ENCODE data around the gene UCKL1.
"Not testable (repeated sequence)": the region's sequence is repeated elsewhere in the genome, so short reads cannot be mapped to it uniquely, and the experiment has no call there.

UCKL1 gene

DNA sequence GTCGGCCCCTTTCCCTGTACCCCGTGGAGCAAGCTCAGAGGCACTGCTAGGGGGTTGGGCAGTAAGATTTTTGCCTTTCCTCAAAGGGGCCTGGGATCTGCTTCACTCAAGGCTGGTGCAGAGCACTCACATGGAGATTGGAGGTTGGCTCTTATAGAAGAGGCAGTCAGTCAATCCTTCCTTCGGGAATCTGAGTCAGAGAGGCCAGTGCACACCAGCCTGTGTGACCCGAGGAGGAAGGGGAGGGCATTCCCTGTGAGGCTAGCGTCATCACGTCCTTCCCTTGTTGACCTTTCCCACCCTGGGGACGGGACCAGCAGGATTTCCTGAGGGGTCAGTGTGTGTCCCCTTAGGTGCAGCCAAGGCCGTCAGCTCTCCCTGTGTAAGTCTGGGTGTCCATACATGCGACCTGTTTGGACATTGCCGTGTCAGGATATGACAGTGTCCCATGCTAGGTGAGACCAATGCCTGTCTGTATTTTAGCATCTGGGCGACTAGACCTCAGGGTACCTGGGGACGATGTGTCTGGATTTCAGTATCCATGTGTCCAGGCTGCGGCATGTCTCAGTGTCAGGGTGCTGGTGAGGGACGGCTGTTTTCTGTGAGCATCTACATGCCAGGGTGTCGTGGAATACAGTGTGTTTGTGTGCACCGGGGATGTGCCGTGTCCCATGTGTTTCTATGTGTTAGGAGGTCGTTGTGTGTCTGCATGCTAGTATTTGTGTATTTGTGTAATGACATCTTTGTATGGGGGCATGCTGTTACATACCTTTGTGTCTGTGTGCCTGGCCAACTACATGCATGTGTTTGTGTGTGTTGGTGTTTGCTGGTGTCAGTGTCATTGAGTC lies 16.3 kb upstream of the UCKL1 start:
- DNase-seq (ENCODE audit: low read depth): no peak

DNA sequence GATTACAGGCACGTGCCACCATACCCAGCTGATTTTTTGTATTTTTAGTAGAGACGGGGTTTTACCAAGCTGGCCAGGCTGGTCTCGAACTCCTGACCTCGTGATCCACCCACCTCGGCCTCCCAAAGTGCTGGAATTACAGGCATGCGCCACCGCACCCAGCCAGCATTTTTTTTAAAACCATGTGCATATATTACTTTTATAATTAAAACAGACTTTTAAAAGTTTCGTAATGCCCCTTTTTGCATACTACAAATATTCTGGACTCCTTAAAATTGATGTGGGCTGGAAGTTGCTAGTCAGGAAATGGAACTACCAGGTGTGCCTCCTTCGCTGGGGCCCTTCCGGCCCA lies 15.7 kb upstream of the UCKL1 start:
- not testable (repeated sequence) for DNase-seq (ENCODE audit: low read depth)

DNA sequence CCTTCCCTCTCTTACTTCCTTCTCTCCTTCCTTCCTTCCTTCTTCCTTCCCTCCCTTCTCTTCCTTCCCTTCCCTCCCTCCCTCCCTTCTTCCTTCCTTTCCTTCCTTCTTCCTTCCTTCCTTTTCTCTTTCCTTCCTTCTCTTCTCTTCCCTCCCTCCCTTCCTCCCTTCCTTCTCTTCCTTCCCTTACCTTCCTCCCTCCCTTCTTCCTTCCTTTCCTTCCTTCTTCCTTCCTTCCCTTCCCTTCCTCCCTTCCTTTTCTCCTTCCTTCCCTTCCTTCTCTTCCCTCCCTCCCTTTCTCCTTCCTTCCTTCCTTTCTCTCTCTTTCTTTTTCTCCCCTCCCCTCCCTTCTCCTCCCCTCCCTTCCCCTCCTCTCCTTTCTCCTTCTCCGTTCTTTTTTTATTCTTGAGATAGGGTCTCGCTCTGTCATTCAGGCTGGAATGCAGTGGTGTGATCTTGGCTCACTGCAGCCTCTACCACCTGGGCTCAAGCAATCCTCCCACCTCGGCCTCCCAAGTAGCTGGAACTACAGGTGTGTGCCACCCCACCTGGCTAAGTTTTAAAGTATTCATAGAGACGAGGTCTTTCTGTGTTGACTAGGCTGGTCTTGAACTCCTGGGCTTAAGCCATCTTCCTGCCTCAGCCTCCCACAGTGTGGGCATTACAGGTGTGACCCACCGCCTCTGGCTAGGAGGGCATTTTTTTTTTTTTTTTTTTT lies 14.7 kb upstream of the UCKL1 start:
- DNase-seq (ENCODE audit: low read depth): no peak

- DNase-seq (ENCODE audit: low read depth): no peak
Observed at GRCh38 chr20:63969838-63970713, 13.9 kb upstream of the UCKL1 start, which contains the start of gene ZNF512B. Gene ZNF512B, minus strand, starts transcription at chr20:63969930. Its CDS starts 1,980 bp downstream, at chr20:63967950.

DNA sequence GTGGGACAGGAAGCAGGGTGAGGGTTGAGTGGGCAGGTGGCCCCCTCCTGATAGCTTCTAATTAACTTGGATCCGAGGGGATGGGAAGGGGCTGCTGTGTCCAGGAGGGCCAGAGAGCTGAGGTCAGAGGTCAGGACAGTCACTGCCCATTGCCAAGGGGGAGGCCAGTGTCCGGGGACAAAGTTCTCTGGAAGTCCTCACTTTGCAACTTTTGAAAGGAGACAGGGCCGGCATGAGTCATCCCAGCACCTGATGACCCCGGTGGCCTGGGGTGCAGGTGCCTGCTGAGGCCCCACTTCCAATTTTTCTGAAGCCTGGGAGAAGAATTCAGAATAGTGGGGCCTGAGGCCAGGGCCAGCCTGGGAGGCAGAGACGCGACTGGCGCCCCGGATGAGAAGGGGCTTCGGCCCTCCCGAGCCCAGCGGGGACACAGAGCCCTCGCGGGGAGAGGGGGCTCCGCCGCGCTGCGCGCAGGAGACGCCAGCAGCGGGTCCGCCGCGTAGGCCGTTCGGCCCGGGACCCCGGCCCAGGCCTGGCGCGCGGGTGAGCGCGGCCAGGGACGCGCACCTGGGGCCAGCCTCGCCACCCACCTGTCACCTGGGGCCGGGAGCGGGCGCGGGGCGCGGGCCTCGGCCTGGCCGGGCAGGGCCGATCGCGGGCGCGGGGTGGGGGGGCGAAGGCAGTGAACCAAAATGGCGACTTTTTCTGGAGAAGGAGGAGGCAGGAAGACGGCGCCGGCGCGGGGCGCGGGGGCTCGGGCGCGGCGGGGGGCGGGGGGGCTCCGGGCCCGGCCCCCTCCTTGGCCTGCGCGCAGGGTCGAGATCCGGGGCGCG lies 12.9 kb upstream of the UCKL1 start:
- no peak for DNase-seq (ENCODE audit: low read depth)

GRCh38 chr20:63968136-63968927 lies 12.1 kb upstream of the UCKL1 start:
- DNase-seq (ENCODE audit: low read depth): no peak

- no peak for DNase-seq (ENCODE audit: low read depth)
Observed at GRCh38 chr20:63967330-63968135, 11.3 kb upstream of the UCKL1 start.

DNA sequence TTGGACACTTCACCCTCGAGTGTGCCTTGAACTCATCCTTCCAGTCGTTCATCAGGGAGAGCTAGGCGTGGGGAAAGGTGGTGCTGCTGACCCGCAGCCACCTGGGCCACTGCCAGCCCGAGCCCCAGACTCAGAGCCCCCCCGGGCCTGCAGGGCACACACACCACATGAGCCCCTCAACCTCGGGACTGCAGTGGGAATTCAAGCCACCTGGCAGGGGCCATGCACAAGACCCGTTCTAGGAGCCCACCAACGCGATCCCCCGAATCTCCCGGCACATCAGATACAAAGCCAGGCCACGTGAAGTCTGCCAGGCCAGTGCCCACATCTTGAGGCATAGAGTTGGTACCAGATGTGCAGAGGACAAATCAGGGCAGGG lies 10.7 kb upstream of the UCKL1 start:
- no peak for DNase-seq (ENCODE audit: low read depth)

DNA sequence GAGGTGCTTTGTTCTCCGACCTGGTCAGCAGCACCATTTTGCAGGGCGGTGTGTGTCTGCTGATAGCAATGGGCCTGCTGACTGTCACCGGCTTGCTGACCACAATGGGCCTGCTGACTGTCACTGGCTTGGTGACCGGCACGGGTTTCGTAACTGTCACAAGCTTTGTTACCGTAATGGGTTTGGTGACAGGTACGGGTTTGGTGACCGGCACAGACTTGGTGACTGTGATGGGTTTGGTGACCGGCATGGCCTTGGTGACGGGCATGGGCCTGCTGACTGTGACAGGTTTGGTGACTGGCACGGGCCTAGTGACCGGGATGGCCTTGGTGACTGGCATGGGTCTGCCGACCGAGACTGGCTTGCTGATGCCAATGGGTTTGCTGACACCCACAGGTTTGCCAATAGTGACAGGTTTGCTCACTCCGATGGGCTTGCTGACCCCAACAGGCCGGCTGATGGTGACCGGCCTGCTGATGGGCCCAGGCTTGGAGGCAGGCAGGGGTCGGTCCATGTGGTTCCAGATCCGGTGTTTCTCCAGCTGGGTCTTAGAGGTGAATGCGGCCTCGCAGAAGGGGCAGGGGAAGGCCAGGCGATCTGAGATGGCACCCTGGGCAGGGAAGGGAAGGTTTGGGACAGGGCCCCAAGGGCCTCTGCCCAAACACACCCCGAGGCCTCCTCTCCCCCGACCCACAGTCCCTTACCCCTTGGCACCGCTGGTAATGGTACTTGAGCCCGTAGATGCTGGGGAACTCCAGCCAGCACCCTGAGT lies 10.1 kb upstream of the UCKL1 start:
- DNase-seq (ENCODE audit: low read depth): no peak

DNA sequence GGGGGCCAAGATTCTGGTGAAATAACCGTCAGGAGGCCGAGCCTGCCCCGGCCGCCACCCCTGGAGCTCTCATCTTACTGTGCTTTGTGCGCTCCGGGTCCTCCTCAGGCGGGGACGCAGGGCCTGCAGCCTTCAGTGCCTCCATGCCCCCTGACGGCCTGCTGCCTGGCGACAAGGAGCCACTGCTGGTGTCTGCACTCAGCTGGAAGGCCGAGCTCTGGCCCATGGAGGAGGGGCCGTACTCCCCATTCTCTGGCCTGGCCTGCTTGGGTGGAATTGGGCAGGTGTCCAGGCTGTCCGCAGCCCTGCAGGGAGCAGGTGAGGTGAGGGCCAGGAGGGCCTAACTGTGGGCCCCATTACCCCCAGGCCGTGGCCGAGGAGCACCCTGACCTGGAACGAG lies 8.2 kb upstream of the UCKL1 start:
- no peak for DNase-seq (ENCODE audit: low read depth)

- DNase-seq (ENCODE audit: low read depth): no peak
Observed at GRCh38 chr20:63963784-63964301, 7.6 kb upstream of the UCKL1 start.

DNA sequence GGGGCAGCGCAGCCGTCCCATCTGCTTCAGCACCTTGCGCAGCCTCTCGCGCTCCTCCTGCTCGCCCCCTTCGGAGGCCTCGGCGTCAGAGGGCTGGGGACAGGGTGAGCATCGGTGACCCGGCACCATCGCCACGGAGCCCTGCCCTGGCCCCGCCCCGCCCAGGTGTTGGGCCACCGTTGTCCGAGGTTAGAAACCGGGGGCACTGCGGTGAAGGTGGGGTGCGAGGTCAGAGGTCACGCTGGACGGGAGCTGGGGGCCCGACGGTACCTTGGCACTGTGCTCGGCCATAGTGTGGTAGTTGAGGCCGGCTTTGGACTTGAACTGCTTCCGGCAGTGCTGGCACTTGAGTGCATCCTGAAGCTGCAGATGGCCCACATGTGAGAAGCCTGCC lies 7.1 kb upstream of the UCKL1 start:
- no peak for DNase-seq (ENCODE audit: low read depth)

DNA sequence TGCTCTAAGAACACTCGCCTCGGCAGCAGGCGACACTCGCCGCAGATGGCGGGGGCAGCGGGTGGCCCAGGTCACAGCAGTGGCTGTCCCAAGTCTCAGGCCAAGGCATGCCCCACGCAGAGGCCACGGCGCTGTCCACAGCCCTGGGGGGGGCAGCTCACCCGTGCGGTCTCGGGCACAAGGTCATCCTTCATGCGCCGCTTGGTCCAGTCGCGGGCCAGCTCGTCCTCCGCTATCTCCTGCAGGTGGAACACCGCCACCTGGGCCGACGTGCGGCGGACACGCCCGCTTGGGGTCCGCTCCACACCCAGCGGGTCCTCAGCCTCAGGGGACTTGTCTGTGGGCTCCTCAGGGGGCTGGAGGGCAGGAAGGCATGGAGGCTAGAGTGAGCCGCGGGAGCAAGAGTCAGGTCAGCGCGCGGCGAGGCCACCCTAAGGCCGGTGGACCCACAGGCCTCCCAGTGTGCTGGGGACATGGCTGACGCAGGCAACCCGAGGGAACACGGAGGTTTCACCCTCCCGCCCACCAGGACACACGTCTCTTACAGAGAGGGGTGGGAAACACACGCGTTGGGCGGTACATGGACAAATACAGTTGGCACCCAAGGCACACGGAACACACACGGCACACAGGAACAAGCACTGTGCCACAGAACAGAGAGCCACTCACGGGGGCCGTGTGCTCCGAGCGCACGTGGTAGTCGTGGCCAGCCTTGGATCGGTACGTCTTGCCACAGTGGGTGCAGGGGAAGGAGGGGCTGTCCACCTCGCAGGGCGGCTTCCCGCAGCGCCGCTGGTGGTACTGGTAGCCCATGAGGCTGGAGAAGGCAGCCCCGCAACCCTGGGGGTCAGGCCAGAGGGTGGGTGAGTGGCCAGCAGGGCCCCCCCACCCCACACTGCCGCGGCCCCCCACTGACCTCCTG lies 6.5 kb upstream of the UCKL1 start:
- DNase-seq (ENCODE audit: low read depth): no peak

DNA sequence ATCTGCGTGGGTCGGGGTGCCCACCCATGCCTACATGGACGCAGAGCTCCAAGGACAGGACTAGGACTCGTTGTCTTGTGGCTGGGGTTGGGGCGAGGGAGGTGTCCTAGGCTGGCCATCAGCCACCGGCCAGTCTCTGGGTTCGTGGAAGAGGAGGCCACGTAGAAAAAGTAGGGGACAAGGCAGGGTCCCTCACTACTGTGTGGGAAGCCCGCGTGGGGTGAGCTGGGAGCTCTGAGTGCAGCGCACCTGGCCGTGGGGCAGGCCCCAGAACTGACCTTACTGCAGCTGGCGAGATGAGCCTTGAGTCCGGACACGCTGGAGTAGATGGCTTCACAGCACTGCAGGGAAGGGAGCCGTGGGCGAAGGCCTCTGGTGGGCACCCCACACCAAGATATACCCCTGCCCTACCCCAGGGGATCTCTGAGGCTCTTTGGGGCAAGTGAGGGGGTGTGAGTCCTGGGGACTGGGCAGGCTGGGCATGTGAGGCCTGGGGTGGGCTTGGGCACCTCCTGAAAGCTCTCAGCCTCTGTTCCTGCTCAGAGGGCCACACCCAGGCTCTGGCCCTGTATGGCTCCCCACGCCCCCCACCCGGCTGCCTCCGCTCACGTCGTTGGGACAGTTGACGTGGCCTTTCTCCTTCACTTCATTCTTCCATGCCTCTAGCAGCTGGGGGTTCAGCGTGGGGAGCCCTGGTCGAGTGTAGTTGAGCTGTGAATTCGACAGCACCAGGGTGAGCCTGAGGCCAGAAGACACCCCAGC lies 5.6 kb upstream of the UCKL1 start:
- DNase-seq (ENCODE audit: low read depth): no peak

DNA sequence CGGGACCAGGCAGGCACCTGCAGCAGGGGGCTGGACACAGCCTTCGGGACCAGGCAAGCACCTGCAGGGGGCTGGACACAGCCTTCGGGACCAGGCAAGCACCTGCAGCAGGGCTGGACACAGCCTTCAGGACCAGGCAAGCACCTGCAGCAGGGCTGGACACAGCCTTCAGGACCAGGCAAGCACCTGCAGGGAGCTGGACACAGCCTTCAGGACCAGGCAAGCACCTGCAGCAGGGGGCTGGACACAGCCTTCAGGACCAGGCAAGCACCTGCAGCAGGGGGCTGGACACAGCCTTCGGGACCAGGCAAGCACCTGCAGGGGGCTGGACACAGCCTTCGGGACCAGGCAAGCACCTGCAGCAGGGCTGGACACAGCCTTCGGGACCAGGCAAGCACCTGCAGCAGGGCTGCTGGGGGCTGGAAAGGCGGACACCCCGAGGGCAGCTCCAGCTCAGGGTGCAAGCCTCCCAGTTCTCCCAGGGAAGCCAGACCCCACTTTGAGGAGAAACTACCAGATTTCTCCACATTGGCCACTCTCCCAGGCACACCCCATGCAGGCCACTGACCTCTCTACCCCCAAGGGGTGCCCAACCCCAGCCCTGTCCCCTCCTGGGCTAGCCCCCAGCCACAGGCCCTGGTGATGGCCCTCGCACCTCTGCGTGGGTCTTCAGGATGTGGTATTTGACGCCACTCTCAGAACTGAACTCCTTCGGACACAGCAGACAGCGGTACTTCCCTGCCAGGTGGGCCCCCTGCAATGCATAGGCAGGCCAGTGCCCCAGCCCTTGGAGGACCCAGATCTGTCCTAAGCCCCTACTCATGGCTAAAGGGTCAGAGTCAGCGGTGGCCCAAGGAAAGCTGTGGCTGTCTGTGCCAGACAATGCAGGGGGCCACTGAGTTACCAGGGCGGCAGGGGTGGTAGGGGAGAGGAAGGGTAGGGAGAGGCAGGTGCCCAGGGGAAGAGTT lies 4.7 kb upstream of the UCKL1 start:
- not testable (repeated sequence) for DNase-seq (ENCODE audit: low read depth)

DNA sequence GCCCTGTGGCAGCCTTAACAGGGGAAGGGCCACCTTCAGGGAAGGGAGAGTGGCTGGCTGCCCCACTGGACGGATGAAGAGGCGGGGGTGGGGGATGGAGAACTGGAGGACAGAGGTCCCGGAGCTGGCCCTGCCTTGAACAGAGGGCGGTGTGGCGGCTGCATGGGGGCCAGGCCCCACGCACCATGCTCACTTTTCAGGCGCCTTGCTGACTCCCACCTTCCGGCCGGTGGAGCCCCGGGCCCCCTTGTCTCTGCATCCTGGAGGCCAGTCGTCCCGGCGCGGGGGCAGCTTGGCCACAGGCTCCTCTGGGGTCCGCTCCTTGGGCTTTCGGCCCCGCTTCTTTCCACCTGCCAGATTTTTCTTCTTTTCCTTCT lies 3.5 kb upstream of the UCKL1 start:
- no peak for DNase-seq (ENCODE audit: low read depth)
